GM19324 (cell line): ENCODE measurements around the gene AP3S1.
"Not testable (repeated sequence)": the region's sequence is repeated elsewhere in the genome, so short reads cannot be mapped to it uniquely, and the experiment has no call there.

Experiments used
- ATAC-seq: cut with Tn5 transposase; IDR thresholded peaks from one replicate; pipeline ENCODE4 v1.9.1; 2021; ENCODE audit warnings: mild to moderate bottlenecking, moderate library complexity; ENCODE audit not compliant: unreplicated experiment, low FRiP score

AP3S1 gene

GRCh38 chr5:115858396-115858795, 16.7 kb downstream of the AP3S1 start:
- ATAC-seq = no peak

GRCh38 chr5:115859378-115859777, 17.6 kb downstream of the AP3S1 start:
- no peak for ATAC-seq

GRCh38 chr5:115869256-115869795, 27.6 kb downstream of the AP3S1 start:
- no peak for ATAC-seq

- ATAC-seq = no peak
Measured at GRCh38 chr5:115872447-115872846, 30.7 kb downstream of the AP3S1 start.

- ATAC-seq = no peak
Measured at GRCh38 chr5:115873392-115873791, 31.7 kb downstream of the AP3S1 start.

- no peak for ATAC-seq
Measured at GRCh38 chr5:115875447-115875846, 33.7 kb downstream of the AP3S1 start.

- ATAC-seq = not testable (repeated sequence)
Measured at GRCh38 chr5:115877342-115877741, 35.6 kb downstream of the AP3S1 start.

- not testable (repeated sequence) for ATAC-seq
Measured at GRCh38 chr5:115882434-115882833, 40.7 kb downstream of the AP3S1 start.

GRCh38 chr5:115884704-115885103, 43.0 kb downstream of the AP3S1 start:
- no peak for ATAC-seq

GRCh38 chr5:115885208-115885607, 43.5 kb downstream of the AP3S1 start:
- ATAC-seq = not testable (repeated sequence)

GRCh38 chr5:115888027-115888426, 46.3 kb downstream of the AP3S1 start:
- no peak for ATAC-seq

GRCh38 chr5:115892021-115892420, 50.3 kb downstream of the AP3S1 start:
- ATAC-seq = no peak

- no peak for ATAC-seq
Measured at GRCh38 chr5:115894342-115894741, 52.6 kb downstream of the AP3S1 start.

GRCh38 chr5:115895821-115896220, 54.1 kb downstream of the AP3S1 start:
- no peak for ATAC-seq

GRCh38 chr5:115898656-115899055, 56.9 kb downstream of the AP3S1 start:
- no peak for ATAC-seq

GRCh38 chr5:115907177-115907576, 65.4 kb downstream of the AP3S1 start:
- no peak for ATAC-seq

GRCh38 chr5:115913623-115914400, 72.1 kb downstream of the AP3S1 start:
- not testable (repeated sequence) for ATAC-seq

GRCh38 chr5:115920171-115920725, 78.5 kb downstream of the AP3S1 start:
- ATAC-seq = no peak

- ATAC-seq = not testable (repeated sequence)
Measured at GRCh38 chr5:115928578-115929407, 87.1 kb downstream of the AP3S1 start.

- not testable (repeated sequence) for ATAC-seq
Measured at GRCh38 chr5:115930171-115930570, 88.4 kb downstream of the AP3S1 start.
